HG03045 (cell line): ENCODE data around the gene BSND.
A peak's percentile ranks its signal among the peaks of the same experiment; 100 is the strongest.
"Not testable (repeated sequence)": the region's sequence is repeated elsewhere in the genome, so short reads cannot be mapped to it uniquely, and the experiment has no call there.

Source experiments
- ATAC-seq: cut with Tn5 transposase; IDR thresholded peaks from one replicate; pipeline ENCODE4 v1.9.1; 2021; ENCODE audit warnings: mild to moderate bottlenecking, moderate library complexity; ENCODE audit not compliant: unreplicated experiment

BSND gene

DNA sequence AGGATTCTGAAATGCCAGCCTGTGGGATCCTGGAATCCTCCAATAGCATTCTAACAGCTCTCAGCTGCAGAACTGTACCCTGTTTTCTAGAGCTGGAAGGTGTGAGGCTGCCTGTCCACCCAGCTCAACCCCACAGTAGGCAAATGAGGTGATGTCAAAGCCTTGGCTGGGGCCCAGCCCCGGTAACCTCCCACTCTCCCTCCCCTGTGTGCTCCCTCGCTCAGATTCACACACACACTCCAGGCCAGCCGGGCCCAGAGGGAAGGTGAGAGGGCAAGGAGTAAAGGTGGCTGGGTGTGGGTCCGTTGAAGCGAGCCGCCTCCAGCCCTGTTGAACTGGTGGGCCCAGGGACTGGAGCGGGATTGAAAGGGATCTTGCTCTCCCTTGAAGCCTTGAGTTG is at the start of gene BSND:
Gene BSND (plus strand): TSS at position 257 of the 400 bp plus-strand sequence. CDS start 254 bp downstream, outside the sequence.
- ATAC-seq: no peak

DNA sequence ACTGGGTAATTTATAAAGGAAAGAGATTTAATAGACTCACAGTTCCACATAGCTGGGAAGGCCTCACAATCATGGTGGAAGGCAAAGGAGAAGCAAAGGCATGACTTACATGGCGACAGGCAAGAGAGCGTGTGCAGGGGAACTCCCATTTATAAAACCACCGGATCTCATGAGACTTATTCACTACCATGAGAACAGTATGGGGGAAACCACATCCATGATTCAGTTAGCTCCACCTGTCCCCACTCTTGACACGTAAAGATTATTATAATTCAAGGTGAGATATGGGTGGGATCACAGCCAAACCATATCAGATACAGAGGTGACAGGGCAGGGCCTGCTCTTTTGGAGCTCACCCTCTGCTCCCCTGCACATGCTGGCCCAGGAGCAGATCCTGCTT is 49.7 kb upstream of the BSND start:
- ATAC-seq: no peak

DNA sequence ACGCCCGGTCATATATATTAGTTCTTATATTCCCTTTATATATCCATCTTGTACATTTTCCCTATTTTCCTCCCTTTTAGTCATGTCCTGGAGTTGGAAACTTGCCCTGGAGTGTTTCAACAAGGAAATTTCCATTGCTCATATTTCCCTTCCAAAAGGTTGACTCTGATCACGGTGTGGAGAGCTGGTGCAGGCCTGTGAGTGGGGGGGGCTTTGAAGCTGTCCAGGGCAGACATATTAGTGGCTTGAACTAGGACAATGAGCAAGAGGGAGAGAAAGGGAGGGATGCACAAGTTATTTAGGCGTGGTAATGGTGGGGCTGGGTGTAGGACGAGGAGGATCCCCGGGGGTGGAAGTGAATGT is 48.7 kb upstream of the BSND start:
- ATAC-seq: no peak

DNA sequence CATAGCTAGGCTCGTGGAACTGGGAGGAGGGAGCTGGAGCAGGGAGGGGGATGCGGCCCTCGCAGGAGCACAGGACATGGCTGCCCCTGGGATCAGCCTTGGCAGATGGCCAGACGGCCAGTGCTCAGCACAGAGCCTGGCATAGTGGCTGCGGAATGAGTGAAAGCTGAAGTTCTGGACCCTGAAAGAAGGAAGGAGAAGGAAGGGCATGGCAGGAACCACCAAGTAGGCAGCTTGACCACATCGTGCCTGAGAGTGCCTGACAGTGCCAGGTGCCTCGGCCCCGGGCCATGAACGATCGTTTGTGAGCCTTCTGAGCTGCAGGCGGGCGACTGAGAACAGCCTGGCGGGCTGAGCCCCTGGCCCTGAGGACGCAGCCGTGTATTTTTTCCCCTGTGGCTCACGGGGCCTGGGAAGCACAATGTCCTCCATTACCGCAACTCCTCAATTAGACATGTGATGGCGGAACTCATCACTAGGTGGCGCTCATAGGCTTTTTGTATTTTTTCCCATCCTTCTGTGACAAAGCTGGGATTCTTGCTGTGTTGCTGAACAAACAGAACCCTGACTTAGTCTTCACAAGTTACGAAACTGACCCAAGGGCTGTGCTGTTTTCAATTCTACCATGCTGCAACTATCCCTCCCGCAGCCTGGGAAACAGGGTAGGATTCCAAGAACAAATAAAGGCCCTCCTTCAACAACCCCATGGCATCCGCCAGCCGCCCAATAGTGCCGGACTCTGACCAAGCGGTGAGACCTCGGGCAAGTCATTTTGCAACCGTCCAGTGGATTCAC is 48.2 kb upstream of the BSND start:
- no peak for ATAC-seq

DNA sequence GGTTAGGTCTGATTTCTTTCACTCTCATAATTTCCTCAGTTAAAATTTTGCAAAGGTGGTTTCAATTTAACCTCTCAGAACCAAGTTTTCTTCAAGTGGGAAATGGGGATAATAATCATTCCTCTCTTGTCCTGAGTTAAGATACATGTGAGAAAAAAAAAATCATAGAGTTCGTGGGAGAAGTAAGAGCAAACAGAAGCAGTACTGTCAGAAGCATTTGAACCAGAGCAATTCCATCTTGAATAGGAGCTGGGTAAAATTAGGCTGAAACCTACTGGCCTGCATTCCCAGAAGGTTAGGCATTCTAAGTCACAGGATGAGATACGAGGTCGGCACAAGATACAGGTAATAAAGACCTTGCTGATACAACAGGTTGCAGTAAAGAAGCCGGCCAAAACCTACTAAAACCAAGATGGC is 46.9 kb upstream of the BSND start:
- no peak for ATAC-seq

DNA sequence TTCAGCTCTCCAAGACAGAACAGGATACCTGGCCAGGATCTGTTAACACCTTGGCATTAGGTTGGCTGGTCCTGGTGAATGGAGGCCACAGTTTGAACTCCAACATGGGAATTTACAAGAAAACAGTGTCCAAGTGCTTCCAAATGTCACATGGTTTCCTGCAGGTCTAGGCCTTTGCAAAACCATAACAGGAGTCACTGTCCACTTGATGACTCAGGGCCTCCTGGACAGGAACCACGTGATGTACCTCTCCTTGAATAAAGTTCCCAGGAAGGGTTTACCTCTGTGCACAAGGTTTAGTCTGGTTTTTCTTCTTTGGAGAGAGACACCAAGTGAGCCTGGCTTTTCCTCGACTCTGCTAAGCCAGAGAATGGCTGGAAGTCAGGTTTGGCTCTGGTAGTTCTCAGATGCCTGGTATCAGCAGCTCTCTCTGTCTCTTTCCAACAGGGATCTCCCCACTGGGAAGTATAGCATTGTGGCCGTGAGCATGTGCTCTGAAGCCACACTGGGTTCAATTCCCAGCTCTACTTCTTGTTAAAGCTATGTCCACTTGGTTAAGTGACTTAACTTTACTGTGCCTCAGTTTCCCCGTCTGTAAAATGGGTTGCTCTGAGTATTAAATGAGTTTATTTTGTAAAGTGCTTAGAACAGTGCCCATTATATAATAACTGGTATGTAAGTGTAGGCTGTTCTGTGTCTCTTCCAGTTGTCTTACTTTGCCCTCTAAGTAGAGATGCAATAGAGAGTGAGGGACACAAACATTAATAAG is 45.6 kb upstream of the BSND start:
- ATAC-seq: no peak

DNA sequence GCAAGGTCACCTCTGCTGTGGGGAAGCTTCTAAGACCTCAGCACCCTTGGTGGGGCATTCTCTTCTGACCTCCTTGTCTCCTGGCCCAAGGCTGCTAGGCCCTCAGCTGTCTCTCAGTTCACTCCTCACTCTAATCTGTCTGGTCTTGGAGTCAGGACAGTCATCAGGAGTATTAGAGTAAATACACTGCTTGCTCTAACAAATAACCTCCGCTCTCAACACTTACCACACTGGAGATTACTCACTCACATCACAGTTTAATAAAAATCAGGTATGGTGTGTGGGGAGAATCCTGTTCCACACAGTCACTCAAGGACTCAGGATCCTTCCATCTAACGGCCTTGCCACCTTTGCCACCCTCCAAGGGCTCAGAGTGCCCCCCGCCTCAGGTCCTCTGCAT is 44.9 kb upstream of the BSND start:
- no peak for ATAC-seq

DNA sequence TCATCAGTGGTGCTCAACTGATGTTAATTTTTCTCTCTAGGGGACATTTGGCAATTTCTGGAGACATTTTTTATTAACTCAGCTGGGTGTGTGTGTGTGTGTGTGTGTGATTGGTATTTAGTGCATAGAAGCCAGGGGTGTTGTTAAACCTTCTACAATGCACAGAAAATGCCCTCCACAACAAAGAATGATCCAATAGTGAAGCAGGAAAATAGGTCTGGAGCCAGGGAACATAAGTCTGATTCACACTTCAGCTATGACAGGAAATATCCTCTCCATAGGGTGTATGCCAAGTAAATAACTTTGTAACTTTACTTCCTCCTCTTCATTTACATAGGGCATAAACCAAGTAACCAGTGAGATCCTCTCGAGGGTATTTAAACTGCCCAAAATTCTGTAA is 43.4 kb upstream of the BSND start:
- ATAC-seq: no peak

DNA sequence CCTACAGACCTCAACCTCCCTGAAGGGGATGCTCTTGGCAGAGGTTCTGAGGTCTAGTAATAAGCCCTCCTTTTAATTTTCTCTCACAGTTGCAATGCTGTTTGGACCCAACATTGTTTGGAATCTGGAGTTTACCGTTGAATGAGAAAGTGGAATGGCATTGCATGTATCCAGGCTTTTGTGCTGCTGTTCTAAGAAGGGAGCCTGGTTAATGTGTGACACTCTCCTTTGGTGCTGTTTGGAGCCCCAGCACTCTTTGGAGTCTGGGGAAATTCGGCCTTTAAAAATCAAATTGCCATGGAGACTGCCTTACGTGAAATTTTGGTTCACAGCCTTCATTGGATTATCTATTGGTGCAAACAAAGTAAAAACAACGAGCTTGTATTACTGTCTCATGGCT is 42.0 kb upstream of the BSND start:
- ATAC-seq: no peak

DNA sequence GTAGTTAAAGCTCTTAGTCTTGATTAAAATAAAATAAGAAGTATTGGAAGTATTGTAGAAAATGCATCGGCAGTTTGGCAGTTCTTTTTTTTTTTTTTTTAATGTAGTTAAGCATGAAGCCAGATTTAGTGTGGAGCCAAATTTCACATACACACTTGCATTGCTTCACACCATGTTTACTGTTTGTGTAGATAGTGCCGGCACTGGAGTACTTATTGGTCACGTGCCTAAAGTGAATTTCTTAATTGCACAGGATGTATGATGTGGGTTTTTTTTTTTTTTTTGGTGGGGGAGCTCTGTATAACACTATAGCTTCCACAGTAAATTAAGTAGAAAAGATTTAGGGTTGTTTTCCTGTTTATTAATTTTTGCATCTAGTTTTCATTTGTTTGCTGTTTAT is 39.5 kb upstream of the BSND start:
- no peak for ATAC-seq

DNA sequence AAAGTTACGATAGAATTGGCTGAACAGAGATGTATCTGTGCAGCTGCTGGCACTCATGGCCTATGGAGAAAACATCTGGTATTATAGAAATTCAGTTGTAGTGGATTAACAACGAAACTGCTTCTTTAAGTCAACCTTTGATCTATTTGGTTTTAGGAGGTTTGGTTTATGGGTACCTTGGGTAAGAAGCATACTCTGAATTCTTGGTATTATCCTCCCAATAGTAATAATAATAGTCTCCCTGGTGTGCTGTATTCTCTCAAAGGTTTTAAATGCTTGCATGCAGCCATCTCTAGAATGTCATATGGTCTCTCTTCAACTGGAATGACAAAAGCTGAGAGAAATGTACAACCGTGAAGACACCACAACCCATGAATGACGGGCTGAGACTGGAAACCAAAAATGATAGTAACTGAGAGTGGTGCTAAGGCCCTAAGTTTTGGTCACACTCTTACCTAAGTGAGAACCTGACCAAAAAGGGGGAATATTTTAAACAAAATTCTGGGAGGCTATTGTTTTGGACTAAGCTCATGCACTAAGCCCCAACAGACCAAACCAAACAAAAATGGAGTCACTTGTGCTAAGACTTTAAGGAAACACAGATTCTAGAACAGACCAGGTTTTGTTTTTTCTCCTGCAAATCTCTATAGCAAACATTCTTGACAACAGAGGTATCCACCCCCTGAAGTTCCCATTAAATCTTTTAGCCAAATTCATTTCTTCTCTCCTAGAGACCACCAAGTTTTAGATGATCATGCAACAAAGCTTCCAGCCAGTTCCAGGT is 35.9 kb upstream of the BSND start:
- no peak for ATAC-seq

DNA sequence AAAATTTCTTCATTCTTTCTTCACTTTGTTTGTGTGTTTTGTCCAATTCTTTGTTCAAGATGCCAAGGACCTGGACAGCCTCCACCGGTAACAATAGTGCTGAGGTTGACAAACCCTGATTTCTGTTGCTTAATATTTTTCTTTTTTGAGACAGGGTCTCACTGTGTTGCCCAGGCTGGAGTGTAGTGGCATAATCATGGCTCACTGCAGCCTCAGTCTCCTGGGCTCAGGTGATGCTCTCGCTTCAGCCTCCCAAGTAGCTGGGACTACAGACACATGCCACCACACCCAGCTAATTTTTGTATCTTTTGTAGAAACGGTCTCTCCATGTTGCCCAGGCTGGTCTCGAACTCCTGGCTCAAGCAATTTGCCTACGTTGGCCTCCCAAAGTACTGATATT is 34.9 kb upstream of the BSND start:
- not testable (repeated sequence) for ATAC-seq

DNA sequence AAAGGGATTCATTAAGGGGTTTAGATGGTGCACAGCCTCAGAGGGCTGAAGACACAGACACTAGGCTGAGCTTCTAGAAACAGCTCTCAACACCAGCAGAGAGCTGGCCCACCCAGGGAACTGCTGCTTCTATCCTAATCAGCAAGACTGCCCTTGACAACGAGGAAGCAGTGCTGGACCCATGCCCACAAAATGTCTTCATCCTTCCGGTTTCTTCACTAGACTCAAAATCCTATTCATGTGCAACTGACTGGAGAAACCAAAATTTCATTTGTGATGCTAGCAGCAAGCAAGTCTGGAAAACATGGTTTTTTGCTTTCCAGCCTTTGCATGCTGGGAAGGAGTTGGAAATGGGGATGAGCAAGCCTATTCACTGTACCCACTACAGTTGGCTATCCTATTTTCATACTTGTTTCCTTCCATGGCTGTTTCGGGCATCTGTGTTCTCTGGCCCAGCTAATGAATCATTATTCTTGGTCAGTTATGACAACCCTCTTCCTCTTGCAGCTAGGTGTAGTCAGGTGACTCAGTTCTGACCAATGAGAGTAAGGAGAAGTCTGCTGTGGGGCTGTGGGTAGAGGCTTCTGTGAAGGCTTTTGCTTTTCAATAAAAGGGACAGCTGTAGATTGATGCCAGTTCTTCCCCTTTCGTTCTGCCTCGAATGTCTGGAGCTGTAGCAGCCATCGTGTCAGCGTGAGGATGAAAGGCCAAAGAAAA is 33.0 kb upstream of the BSND start:
- ATAC-seq: peak; percentile 67

DNA sequence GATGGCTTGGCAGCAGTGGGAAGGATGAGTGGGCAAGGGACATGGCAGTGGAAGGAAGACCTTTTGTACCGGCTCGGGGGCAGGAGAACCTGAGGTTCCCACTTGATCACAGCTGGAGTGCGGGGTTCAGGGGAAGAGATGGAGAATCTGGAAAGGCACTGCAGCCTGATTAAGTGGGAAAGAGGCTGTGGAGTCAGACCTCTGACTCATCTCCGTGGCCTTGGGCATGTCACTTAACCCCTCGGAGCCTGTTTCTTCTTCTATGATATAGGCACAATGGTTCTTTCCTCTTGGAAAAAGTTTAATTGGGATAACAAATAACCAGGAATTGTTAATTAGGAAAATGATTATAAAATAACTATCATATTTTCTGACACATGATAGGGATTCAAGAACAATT is 31.4 kb upstream of the BSND start:
- ATAC-seq: no peak

DNA sequence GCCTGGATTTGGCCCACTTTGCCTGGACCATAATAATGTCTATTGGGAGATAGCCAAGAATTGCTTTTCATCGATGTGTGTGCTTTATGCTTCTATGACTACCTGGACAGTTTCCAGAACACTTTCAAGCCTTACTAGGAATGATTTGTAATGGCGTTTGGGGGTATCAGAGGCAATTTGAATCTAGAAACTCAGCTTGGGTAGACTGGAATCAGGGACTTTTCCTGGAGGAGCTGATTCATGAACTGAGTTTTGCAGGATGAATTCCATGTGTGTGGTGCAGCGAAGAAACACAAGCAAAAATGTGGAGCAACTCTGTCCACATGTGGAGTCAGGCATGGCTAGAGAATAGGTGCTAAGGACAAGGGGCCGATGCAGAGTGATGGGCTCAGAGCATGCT is 30.2 kb upstream of the BSND start:
- no peak for ATAC-seq

DNA sequence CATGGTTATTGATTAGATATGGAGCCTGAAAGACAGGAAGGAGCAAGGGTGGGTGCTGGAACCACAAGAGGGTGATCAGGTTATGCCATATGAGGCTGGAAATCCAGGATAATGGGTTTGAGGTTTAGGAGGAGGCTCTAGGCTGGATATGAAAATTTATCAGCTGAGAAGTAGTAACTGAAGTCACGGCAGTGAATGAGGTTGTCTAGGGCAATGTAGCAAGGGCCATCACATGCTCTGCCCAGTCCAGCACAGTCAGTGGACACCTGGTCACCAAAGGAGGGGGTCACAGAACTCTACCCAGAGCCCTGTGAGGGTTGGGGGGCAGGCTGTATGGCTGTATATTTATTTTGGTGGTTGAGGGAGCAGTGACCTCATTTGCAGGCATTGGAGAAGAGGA is 28.9 kb upstream of the BSND start:
- ATAC-seq: no peak

DNA sequence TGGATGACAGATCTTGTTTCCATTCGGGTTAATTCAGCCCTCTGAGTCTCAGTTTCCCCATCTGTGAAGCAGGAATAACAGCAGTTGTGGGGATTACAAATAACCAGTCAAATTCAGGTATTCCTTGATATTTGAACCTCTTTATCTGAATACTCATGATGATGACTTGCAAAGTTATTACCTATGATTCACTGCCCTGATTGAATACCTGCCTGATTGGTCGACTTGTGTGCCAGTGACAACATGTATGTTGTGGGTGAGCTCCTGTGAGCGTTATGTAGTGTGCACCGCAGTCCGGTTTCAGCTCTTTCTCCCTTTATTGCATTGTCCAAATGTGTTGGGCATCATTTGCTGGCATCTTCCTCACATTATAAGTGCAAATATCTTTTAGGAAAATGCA is 27.8 kb upstream of the BSND start:
- ATAC-seq: no peak

DNA sequence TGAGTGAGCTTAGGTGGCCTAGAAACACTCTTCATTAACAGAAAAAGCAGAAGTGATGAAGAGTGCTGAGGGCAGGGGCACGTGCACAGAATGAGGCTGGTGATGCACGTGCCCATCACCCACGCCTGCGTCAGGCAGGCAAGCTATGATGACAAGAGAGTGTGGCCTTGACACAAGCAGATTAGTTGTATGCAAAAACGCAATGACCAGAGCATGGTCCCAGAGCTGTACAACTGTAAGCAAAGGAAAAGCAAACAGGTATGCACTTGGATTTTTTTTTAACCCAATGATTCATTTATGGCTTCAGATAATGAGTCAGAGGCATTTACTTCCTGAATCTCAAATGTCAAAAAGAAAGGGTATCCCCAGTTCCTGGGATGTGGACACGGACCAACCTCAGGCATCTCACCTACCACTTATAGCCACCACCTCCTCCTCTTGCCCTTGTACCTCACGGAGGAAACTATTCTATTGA is 27.4 kb upstream of the BSND start:
- peak; percentile 76 for ATAC-seq

DNA sequence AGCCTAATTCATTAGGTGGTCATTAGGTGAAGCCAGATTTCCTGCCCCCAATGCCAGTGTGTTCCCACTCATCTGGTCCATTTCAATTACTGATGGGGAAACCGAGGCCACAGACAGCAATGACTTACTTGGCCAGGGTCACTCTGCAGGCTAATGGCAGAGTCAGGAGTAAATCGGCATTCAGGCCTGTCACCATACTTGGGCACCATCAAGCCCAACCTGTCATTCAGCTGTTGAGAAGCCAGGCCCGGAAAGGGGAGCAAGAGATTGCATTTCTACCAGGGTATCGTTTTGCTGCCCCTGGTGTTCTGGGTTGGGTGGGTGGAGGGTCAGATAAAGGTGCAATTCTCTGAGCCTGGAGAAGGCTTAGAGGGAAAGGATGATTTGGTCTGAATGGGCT is 26.3 kb upstream of the BSND start:
- ATAC-seq: no peak

DNA sequence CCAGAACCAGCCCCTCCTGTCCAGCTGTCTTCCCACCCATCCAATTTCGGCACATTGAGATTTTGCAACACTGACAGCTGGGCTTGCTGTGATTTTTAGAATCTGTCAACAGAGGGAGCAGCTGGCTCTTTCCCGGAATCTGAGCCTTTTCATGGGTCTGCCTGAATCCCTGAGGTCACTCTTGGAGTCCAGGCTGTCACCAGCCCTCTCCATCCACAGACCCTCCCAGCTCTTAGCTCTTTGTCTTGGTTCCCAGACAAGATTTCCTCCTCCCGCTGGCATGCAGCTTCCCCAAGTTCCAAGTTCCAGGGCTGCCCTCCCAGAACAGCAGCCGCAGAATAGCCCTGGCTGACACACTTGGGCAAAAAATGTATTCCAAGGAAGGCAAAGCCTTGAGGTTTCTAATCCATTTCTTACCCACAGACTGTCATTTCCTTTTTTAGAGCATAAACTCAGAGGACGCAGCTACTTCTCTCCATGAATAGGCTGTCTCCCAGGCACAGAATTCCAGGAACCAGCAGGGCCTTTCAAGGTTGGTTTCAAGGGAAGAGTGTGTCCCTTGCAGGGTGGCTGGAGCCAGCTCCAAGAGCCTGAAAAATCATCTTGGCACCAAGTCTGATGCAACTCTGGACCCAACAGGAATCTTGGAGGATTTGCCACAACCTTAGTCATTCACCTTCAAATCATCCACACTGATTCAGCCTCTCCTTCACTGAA is 25.4 kb upstream of the BSND start:
- no peak for ATAC-seq
